Natural killer cell treated with Interleukin-12 subunit alpha and Interleukin-12 subunit beta and Interleukin-15 and Interleukin-18, amount 100 ng/mL, for 72 hours (primary cell): ENCODE results near the gene CPN1. TPM values are rescaled to one million over a fixed set of nuclear protein-coding genes. Genes with fewer than 3 reads are reported as not detected.

Source experiments
- ATAC-seq, 2 donors: fragments of 150-1000 bp; cut with Tn5 transposase in 1 of 2; sonication (Bioruptor Pico), chemical (Tn5 transposase) in 1 of 2; 2 replicates each; pipeline ENCODE4 v1.10.0; 2021
- DNase-seq: peaks from one replicate; pipeline ENCODE4 v3.0.0; 2022; ENCODE audit warnings: low spot score
- H3K27ac Mint-ChIP-seq, 2 donors: 1 replicate in 1 of 2; 2 replicates in 1 of 2; pipeline ENCODE4 v1.8.0; 2022; ENCODE audit warnings: mixed read lengths in 2 of 2, mild to moderate bottlenecking in 1 of 2, moderate library complexity in 1 of 2
- H3K27me3 Mint-ChIP-seq, 2 donors: 1 replicate in 1 of 2; 2 replicates in 1 of 2; pipeline ENCODE4 v1.8.0; 2022; ENCODE audit warnings: mixed read lengths in 2 of 2
- H3K36me3 Mint-ChIP-seq: one replicate; pipeline ENCODE4 v1.8.0; 2022; ENCODE audit warnings: mixed read lengths
- H3K4me1 Mint-ChIP-seq, 2 donors: 1 replicate in 1 of 2; 2 replicates in 1 of 2; pipeline ENCODE4 v1.8.0; 2022; ENCODE audit warnings: low read depth in 2 of 2, mixed read lengths in 2 of 2, mild to moderate bottlenecking in 1 of 2
- H3K4me3 Mint-ChIP-seq: one replicate; pipeline ENCODE4 v1.8.0; 2022; ENCODE audit warnings: mixed read lengths
- H3K9me3 Mint-ChIP-seq: 2 replicates; pipeline ENCODE4 v1.8.0; 2022; ENCODE audit warnings: mixed read lengths
- total RNA-seq, 2 donors: library from RNA; stranded (reverse); gene quantifications; one replicate each; pipeline ENCODE4 v1.2.3, GENCODE V29; 2022

The CPN1 gene
- total RNA-seq, 2 donors from 2014 or later = not detected

DNA sequence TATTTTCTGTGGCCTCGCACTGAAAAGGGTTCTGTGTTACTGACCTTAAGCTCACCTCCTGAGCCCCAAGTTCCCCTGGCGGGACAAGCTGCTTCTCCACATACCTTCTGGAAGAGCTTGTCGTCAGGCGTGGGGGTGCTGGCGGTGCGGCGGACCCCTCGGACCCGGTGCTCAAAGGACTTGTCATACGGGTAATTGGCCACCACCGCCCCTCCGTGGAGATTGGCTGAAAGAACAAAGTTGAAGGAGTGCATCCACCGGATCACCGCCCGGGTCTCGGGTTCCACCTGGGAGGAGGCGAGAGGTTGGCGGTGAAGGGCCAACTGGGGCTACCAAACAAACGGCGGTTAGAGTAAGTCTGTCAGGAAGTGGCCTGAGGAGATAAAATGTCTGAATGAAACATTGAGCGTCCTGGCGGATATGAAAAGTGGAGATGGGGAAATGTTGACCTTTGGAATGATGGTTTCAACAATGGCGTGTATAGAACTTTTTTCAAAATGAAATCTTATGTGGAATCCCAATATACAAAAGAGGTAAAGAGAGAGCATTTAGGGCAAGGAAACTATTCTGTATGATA is 16.5 kb downstream of the CPN1 start:
- no peak for ATAC-seq
- DNase-seq = no peak
- Mint-ChIP-seq H3K4me1 (no peaks in the 10 kb centered on the region), H3K27ac (no peak overlapping the region), H3K4me3 (no peak overlapping the region), H3K36me3 (no peaks in the 10 kb centered on the region), H3K27me3 (peaks cover 20 to 22% of the 10 kb centered on the region in 2 donors), H3K9me3 (no peaks in the 10 kb centered on the region)

DNA sequence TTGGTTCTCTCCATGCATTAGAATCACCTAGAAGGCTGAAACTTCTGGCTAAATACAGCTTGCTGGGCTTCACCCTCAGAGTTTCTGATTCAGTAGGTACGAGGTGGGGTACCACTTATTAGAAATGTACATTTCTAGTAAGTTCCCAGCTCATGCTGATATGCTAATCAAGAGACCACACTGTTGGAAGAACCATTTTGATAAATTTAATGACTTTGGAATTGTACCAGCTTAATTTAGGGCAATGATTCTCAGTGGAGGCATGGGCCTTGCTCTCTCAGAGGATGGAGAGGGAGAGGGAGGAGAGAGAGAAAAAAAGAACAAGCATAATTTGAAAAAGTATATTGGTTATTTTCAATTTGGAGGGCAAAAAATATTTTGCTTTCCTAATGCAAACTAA is 20.3 kb downstream of the CPN1 start:
- peaks cover 22 to 29% of the 10 kb centered on the region in 2 donors for H3K27me3 Mint-ChIP-seq
- H3K36me3 Mint-ChIP-seq = no peaks in the 10 kb centered on the region
- no peak for DNase-seq
- H3K27ac Mint-ChIP-seq = no peak overlapping the region
- no peak overlapping the region for H3K4me3 Mint-ChIP-seq
- H3K4me1 Mint-ChIP-seq = no peaks in the 10 kb centered on the region
- no peaks in the 10 kb centered on the region for H3K9me3 Mint-ChIP-seq
- ATAC-seq = no peak

DNA sequence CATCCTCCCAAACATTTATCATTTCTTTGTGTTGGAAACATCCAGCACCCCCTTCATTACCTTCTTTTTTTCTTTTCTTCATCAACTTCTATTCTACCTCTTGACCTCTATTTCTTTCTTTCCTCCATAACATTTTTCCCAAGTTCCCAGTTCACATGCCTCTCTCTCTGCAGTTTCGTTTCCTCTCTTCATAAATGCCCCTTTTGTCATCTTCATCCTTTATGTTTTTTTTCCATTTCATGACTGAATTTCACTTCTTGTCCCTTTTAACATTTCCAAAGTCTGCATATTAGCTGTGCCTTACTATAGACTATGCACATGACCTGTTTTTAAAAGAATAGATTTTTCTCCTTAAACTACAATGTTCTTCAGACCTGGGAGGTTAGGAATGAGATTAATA is 23.7 kb downstream of the CPN1 start:
- Mint-ChIP-seq H3K27me3 (peaks cover 8 to 25% of the 10 kb centered on the region in 2 donors), H3K4me1 (no peaks in the 10 kb centered on the region), H3K36me3 (peaks cover 4% of the 10 kb centered on the region), H3K4me3 (no peak overlapping the region), H3K27ac (no peak overlapping the region), H3K9me3 (no peaks in the 10 kb centered on the region)
- ATAC-seq (no peak), DNase-seq (no peak)

DNA sequence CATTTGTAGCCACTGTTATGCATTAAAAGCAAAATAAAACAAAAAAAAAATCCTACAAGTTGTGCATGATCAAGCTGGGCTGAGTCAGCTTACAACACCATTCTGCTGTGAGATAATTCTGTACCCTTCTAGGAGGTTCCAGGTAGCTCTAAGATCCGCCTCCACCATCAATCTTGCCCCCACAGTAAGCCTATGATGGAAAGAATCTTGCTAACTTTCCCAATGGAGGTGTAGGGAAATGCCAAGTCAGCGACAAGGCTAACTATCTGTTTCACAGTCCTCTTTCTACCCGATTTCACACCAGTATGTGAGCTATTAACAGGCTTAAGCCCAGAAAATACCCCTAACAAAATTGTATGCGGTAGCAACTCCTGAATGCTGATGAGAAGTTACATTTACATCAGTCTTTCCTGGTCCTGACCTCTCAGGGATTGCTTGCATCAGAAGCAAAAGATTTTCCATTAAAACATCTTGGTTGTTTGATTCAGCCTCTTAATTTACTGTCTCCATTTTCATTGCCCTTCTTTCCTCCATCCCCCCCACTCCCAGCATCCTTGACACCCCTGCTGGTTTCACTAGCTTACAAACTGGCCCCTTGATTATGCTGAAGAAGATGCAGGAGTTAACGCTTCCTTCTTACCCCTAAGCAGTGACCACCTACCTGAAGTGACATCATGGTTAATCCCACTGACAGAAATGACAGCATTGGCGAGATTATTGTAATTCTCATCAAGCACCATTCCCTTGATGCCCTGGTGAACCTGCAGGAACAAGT is 27.8 kb downstream of the CPN1 start:
- Mint-ChIP-seq H3K4me1 (no peaks in the 10 kb centered on the region), H3K27me3 (peaks cover 8 to 23% of the 10 kb centered on the region in 2 donors), H3K27ac (no peak overlapping the region), H3K36me3 (peaks cover 4% of the 10 kb centered on the region), H3K4me3 (no peak overlapping the region), H3K9me3 (no peaks in the 10 kb centered on the region)
- ATAC-seq (no peak), DNase-seq (no peak)

DNA sequence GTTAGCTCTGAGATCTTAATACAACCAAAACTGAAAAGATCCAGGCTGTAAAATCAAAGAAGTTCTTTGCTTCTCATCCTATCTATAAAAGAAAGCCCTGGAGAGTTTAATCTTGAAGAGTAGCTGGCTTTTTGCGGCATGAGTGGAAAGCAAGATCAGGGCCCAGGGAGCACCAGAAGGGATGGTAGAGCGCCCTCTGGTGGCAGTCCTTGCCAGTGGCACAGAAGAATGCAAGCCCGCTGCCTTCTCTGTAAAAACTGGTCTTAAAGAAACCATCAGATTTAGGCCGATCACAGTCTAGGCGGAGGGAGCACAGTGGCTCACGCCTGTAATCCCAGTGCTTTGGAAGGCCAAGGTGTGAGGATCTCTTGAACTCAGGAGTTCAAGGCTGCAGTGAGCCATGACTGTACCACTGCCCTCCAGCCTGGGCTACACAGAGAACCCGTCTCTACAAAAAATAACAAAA is 35.6 kb downstream of the CPN1 start:
- Mint-ChIP-seq H3K27me3 (peaks cover 8 to 21% of the 10 kb centered on the region in 2 donors), H3K36me3 (no peaks in the 10 kb centered on the region), H3K9me3 (no peaks in the 10 kb centered on the region), H3K4me1 (no peaks in the 10 kb centered on the region), H3K27ac (no peak overlapping the region), H3K4me3 (no peak overlapping the region)
- DNase-seq (peak; percentile 77), ATAC-seq (peak; percentile 69 to 80)

DNA sequence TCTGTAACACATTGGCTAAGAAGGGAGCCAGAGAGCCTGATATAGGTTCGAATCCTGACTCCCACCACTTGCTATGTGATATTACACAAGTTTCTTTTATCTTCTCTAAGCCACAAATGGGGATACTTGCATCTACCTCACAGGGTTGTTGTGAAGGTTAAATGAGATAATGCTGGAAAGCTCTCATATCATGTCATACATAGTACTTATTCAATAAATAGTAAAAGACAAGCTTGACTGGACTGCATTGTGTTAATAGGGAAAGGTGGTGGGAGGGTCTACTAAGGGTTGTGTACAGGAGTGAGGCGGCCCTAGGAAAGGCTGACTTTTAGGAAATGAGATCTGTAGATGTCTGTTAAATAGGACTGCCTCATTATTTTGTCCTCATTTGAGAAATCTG is 36.1 kb downstream of the CPN1 start:
- no peaks in the 10 kb centered on the region for H3K4me1 Mint-ChIP-seq
- no peak overlapping the region for H3K27ac Mint-ChIP-seq
- no peak for DNase-seq
- H3K4me3 Mint-ChIP-seq = no peak overlapping the region
- ATAC-seq = no peak
- H3K9me3 Mint-ChIP-seq = no peaks in the 10 kb centered on the region
- no peaks in the 10 kb centered on the region for H3K36me3 Mint-ChIP-seq
- H3K27me3 Mint-ChIP-seq = peaks cover 10 to 21% of the 10 kb centered on the region in 2 donors

DNA sequence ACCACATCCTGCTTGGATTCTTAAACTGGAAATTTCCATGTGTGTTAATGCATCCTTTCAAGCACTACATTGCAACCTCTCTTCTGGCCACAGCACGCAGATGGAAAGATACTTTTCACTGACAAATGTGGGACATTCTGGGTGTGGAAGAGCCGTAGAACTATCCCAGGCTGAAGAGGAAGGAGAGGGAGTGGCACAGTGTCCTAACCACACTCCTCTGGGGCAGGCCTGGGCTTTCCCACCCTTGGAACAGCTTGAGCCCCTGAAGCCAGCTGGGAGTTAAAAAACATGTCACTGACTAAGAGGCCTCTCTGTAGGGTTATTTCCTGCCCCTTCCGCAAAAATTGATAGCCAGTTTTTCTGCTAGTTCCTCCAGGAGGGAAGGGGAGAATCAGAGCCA is 37.9 kb downstream of the CPN1 start:
- no peaks in the 10 kb centered on the region for H3K4me1 Mint-ChIP-seq
- peaks cover 13 to 28% of the 10 kb centered on the region in 2 donors for H3K27me3 Mint-ChIP-seq
- ATAC-seq (no peak), DNase-seq (no peak)
- no peaks in the 10 kb centered on the region for H3K9me3 Mint-ChIP-seq
- no peak overlapping the region for H3K27ac Mint-ChIP-seq
- H3K4me3 Mint-ChIP-seq = no peak overlapping the region
- H3K36me3 Mint-ChIP-seq = no peaks in the 10 kb centered on the region

DNA sequence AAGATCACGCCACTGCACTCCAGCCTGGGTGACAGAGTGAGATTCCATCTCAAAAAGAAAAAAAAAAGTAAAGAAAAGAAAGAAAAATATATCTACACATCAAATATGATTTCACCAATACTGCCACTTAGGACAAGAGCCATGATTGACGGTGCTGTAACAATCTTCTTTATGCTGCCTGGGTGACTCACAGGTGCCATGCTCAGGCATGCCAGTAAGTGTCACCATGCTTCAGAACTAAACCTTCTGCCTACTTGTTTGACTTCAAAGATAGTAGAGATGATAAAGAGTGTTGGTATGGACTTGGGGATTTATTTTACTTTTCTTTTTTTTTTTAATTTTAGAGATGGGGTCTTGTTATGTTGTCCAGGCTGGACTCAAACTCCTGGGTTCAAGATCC is 38.3 kb downstream of the CPN1 start:
- no peak overlapping the region for H3K4me3 Mint-ChIP-seq
- H3K27me3 Mint-ChIP-seq = peaks cover 14 to 30% of the 10 kb centered on the region in 2 donors
- no peaks in the 10 kb centered on the region for H3K9me3 Mint-ChIP-seq
- ATAC-seq (no peak), DNase-seq (no peak)
- H3K36me3 Mint-ChIP-seq = no peaks in the 10 kb centered on the region
- no peaks in the 10 kb centered on the region for H3K4me1 Mint-ChIP-seq
- no peak overlapping the region for H3K27ac Mint-ChIP-seq

DNA sequence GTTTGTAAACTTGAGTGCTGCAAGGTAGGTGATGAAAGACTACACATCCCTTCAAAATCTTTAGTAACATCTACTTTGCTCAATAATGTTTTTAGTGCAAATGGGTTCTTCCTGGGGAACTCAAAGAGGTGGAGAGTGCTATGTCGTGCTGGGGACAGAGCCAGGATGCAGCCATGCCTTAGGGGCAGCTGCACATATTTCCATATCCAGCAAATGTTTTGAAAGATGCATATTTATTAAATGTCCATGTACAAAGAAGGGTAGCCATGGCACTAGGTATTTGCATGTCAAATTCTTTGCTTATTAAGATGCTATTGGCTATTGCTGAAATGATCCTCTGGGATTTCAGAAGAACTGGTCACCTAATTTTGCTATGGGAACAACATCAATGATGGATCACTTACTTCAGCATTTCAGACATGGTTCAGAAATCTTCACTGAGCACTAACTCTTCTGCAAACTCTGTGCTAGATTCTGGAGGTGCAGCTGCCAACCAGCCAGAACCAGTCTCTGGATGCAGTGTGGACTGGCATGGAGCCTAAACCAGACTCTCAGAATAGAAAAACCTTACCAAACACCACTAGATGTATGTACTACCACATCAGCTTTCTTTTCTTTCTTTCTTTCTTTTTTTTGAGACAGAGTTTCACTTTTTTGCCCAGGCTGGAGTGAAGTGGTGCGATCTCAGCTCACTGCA is 40.2 kb downstream of the CPN1 start:
- ATAC-seq = no peak
- Mint-ChIP-seq H3K27me3 (peaks cover 12 to 24% of the 10 kb centered on the region in 2 donors), H3K27ac (no peak overlapping the region), H3K4me1 (no peaks in the 10 kb centered on the region), H3K9me3 (no peaks in the 10 kb centered on the region), H3K36me3 (no peaks in the 10 kb centered on the region), H3K4me3 (no peak overlapping the region)
- DNase-seq = no peak

DNA sequence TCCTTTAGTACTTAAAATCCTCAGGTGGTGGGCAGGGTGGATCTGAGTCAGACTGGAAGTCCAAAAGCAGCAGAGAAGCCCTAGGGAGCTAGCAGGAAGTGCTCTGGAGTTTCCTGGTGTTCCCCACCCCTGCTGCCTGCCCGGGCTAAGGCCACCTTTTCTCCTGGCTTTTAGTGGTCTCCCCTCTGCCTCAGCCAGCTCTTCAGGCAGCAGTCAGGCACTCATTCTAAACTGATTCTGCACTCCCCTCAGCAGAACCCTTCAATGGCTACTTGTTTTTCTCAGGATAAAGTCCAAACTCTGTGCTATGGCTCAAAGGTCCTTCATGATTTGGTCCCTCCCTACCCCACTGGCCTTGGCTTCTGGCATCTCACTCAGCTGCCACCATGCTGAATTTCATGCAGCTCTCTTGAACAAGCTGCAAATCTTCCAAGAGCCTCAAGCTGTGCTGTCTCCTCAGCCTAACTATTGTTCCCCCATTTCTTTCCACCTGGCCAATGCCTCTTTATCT is 43.1 kb downstream of the CPN1 start:
- Mint-ChIP-seq H3K4me1 (no peaks in the 10 kb centered on the region), H3K27me3 (peaks cover 17 to 20% of the 10 kb centered on the region in 2 donors), H3K27ac (no peak overlapping the region), H3K36me3 (no peaks in the 10 kb centered on the region), H3K4me3 (no peak overlapping the region), H3K9me3 (no peaks in the 10 kb centered on the region)
- ATAC-seq (no peak), DNase-seq (no peak)

DNA sequence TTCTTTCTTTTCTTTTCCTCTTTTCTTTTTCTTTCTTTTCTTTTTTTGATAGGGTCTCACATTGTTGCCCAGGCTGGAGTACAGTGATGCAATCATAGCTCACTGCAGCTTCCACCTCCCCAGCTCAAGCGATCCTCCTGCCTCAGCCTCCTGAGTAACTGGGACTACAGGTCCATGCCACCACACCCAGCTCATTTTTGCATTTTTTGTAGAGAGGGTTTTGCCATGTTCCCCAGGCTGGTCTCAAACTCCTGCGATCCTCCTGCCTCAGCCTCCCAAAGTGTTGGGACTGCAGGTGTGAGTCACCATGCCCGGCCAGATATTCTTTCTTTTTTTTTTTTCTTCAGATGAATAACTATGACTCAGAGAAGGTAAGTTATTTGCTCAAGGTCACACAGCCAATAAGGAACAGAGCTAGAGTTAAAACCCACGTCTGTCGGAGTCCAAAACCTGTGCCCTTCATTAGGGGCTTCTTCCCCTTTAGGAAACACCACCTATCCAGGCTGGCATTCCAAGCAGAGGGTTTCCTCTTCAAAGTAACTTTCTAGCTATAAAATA is 43.8 kb downstream of the CPN1 start:
- ATAC-seq (no peak), DNase-seq (no peak)
- Mint-ChIP-seq H3K9me3 (no peaks in the 10 kb centered on the region), H3K4me3 (no peak overlapping the region), H3K36me3 (no peaks in the 10 kb centered on the region), H3K27ac (no peak overlapping the region), H3K4me1 (no peaks in the 10 kb centered on the region), H3K27me3 (peaks cover 18 to 20% of the 10 kb centered on the region in 2 donors)

DNA sequence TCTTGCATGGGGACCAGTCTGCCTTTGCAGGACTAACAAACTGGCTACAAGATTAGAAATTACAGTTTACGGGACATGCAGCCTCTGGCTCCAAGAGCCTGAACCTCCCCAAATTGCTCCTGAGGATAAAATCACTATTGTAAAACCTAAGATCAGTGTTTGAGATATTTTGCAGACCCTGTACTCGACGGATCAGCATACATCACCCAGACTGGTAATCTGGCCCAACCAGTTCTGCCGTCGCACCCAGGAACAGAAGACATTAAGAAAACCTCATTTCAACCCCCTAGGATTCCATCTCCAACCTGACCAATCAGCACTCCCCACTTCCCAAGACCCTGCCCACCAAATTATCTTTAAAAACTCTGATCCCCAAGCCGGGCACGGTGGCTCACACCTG is 44.8 kb downstream of the CPN1 start:
- no peak for DNase-seq
- ATAC-seq = no peak
- no peak overlapping the region for H3K4me3 Mint-ChIP-seq
- no peaks in the 10 kb centered on the region for H3K9me3 Mint-ChIP-seq
- no peaks in the 10 kb centered on the region for H3K36me3 Mint-ChIP-seq
- no peak overlapping the region for H3K27ac Mint-ChIP-seq
- H3K27me3 Mint-ChIP-seq = peaks cover 18 to 20% of the 10 kb centered on the region in 2 donors
- no peaks in the 10 kb centered on the region for H3K4me1 Mint-ChIP-seq

DNA sequence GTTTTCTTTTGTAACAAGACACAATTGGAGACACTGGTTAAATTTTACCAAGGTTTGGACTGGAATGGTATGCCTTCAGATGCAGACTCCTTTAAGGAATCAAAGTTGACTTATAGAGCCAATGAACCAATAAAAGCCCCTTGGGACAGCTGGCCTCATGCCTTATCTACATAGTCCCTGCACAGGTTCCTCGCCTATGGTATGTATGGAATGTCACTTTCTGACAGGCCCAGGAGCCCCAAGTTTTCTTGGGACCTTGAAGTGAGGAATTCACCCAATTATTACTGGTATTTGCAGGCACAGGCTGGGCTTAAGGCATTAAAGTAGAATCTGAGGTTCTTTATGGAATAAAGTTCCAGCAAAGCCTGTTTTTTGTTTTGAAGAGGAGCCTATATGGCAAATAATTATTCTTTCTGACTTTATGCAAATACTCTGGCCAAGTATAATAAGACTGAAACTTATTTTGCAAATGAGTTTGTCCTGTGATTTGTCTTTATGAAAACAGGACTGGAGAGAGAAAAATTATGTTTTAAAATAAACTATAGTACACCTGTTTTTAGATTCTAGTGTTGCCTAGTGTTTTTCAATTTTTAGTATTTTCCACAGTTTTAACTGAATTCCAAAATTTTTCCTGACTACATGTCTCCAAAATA is 47.8 kb downstream of the CPN1 start:
- ATAC-seq (no peak), DNase-seq (no peak)
- H3K9me3 Mint-ChIP-seq = no peaks in the 10 kb centered on the region
- peaks cover 12 to 14% of the 10 kb centered on the region in 2 donors for H3K27me3 Mint-ChIP-seq
- no peaks in the 10 kb centered on the region for H3K4me1 Mint-ChIP-seq
- no peaks in the 10 kb centered on the region for H3K36me3 Mint-ChIP-seq
- H3K27ac Mint-ChIP-seq = no peak overlapping the region
- no peak overlapping the region for H3K4me3 Mint-ChIP-seq
